ENCODE measurements around the gene KMT2C.

KMT2C gene

DNA sequence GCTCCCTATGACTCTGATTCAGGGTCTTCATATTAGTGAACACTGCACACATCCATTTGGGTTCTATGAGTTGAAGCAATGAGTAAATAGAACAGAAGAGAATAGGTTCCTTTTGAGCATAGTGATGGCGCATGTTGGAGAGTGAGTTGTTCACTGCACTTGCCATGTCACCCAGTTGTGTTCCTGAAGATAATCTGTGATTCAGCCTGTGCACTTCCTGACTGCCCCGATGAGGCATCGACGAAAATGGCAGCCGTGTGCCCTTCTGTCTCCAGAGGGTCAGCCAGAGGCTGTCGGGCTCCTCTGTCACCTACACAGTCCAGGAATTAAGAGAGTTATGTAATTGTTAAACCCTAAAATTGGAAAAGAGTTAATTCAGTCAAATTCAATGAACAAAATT, 315.6 kb downstream of the KMT2C start (continued):
- TF ChIP-seq ZBTB44 (tag by site-specific recombination; IDR thresholded peaks at IDR 0.05) (no peak), ZNF202 (tag by site-specific recombination; IDR thresholded peaks at IDR 0.05; ENCODE audit: borderline replicate concordance) (no peak), ZNF335 (tag by site-specific recombination; conservative IDR thresholded peaks at IDR 0.05) (no peak), ZNF777 (tag by site-specific recombination; IDR thresholded peaks at IDR 0.05; ENCODE audit: borderline replicate concordance) (no peak), ZNF140 (tag by site-specific recombination; IDR thresholded peaks at IDR 0.05) (no peak), ZNF76 (tag by site-specific recombination; IDR thresholded peaks at IDR 0.05; ENCODE audit: borderline replicate concordance, low read depth) (no peak)

DNA sequence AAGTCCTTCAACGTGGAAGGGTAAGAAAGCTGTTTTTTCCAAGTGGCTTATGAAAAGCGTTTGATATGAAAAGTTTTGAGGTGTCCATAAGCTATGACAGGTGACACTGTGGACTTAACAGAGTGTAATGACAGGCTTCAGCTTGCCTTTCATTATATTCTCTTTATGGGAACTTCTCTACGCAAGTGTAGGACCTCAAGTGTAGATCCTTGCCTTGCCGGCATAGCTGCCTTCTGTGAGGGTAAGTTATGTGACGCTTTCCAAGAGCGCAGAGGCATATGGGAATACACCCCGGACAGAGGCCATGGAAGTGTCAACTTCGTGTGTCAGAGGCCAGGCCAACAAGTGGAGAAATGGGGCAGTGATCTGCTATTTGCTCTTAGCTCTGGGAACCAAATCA, 318.4 kb downstream of the KMT2C start:
- ChIA-PET CTCF (interaction anchor here (0.6 kb wide), 1 partner anchor 388 kb away, joined by 3 read pairs; no protein-coding TSS in a partner anchor), POLR2A (no interaction called here)
- no peak overlapping the region for H3K4me3 ChIP-seq (ENCODE audit: low read depth, low read length)
- peaks cover 15 to 88% of the 10 kb centered on the region in 2 experiments for H3K36me3 ChIP-seq (ENCODE audit: control insufficient read depth in 2 of 2, insufficient read depth in 1 of 2, low read length in 2 of 2)
- no peak overlapping the region for H3K27ac ChIP-seq (ENCODE audit: extremely low read depth, low read depth, low read length)
- no peaks in the 10 kb centered on the region for H3K4me1 ChIP-seq (ENCODE audit: control insufficient read depth, insufficient read depth, low read length)
- H3K9me3 ChIP-seq (ENCODE audit: control insufficient read depth, insufficient read depth, low read depth, low read length) = no peaks in the 10 kb centered on the region
- no peak for TF ChIP-seq ZBTB1 (tag by site-specific recombination; IDR thresholded peaks at IDR 0.05)
- no peak for TF ChIP-seq ZNF223 (tag by site-specific recombination; IDR thresholded peaks at IDR 0.05)
- TF ChIP-seq ZNF302 (tag by site-specific recombination; IDR thresholded peaks at IDR 0.05; ENCODE audit: low read depth) = no peak
- no peak for TF ChIP-seq FEZF1 (tag by site-specific recombination; IDR thresholded peaks at IDR 0.05)
- no peak for TF ChIP-seq ZNF292 (tag by site-specific recombination; IDR thresholded peaks at IDR 0.05; ENCODE audit: borderline replicate concordance, low read depth)
- TF ChIP-seq ZNF16 (tag by site-specific recombination; IDR thresholded peaks at IDR 0.05; ENCODE audit: low read depth) = no peak
- no peak for TF ChIP-seq ZNF140 (tag by site-specific recombination; IDR thresholded peaks at IDR 0.05)
- TF ChIP-seq ZNF560 (tag by site-specific recombination; IDR thresholded peaks at IDR 0.05; ENCODE audit: borderline replicate concordance) = no peak
- TF ChIP-seq ZNF544 (tag by site-specific recombination; IDR thresholded peaks at IDR 0.05) = no peak
- TF ChIP-seq, protein P1, sequence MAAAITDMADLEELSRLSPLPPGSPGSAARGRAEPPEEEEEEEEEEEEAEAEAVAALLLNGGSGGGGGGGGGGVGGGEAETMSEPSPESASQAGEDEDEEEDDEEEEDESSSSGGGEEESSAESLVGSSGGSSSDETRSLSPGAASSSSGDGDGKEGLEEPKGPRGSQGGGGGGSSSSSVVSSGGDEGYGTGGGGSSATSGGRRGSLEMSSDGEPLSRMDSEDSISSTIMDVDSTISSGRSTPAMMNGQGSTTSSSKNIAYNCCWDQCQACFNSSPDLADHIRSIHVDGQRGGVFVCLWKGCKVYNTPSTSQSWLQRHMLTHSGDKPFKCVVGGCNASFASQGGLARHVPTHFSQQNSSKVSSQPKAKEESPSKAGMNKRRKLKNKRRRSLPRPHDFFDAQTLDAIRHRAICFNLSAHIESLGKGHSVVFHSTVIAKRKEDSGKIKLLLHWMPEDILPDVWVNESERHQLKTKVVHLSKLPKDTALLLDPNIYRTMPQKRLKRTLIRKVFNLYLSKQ (tag by site-specific recombination; IDR thresholded peaks at IDR 0.05; ENCODE audit: borderline replicate concordance) = no peak
- no peak for TF ChIP-seq ZNF394 (tag by site-specific recombination; IDR thresholded peaks at IDR 0.05; ENCODE audit: borderline replicate concordance)

DNA sequence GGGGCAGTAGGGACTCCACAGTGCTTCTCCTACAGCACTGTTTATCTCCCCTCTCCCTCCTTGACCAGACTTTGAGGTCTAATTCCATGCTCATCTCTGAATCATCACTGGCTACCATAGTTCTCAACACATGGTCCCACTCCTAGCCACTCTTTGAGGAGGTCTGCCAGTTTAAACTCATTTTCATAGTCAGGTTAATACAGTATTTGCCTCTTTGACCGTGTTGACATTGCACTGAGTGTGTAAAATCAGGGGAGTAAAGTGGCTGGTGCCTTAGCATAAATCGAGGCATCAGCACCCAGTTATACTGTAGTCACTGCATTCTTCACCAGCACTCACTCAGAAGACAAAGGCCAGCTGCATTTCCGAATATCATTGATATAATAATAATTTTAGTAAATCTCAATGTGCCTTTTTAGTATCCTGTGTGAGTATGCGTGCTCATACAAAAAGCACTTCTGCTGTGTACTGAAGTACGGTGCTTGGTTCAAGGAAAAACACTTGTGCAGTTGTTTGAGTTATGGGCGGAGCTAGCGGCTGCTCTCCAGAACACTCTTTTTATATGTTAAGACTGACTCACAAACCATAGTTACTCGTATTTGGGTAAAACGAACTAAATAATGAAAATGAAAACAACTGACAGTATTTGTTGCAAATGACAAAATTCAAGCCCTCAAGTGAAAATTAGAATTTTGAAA, 320.6 kb downstream of the KMT2C start:
- POLR2A ChIA-PET = no interaction called here
- no peaks in the 10 kb centered on the region for H3K9me3 ChIP-seq (ENCODE audit: control insufficient read depth, insufficient read depth, low read depth, low read length)
- CTCF ChIA-PET = interaction anchor here (1.4 kb wide), 1 partner anchor 38 kb away, joined by 4 read pairs; no protein-coding TSS in a partner anchor
- peaks cover 15 to 81% of the 10 kb centered on the region in 2 experiments for H3K36me3 ChIP-seq (ENCODE audit: control insufficient read depth in 2 of 2, insufficient read depth in 1 of 2, low read length in 2 of 2)
- no peaks in the 10 kb centered on the region for H3K4me1 ChIP-seq (ENCODE audit: control insufficient read depth, insufficient read depth, low read length)
- H3K4me3 ChIP-seq (ENCODE audit: low read depth, low read length) = no peak overlapping the region
- no peak overlapping the region for H3K27ac ChIP-seq (ENCODE audit: extremely low read depth, low read depth, low read length)
- TF ChIP-seq ZNF394 (tag by site-specific recombination; IDR thresholded peaks at IDR 0.05; ENCODE audit: borderline replicate concordance) = no peak
- no peak for TF ChIP-seq ZNF580 (tag by site-specific recombination; IDR thresholded peaks at IDR 0.05)
- no peak for TF ChIP-seq ZNF16 (tag by site-specific recombination; IDR thresholded peaks at IDR 0.05; ENCODE audit: low read depth)
- no peak for TF ChIP-seq ZNF274 (IDR thresholded peaks at IDR 0.05; ENCODE audit: low read length)
- no peak for TF ChIP-seq ZNF274 (tag by site-specific recombination; IDR thresholded peaks at IDR 0.05; ENCODE audit: borderline replicate concordance)
- TF ChIP-seq, protein P2, sequence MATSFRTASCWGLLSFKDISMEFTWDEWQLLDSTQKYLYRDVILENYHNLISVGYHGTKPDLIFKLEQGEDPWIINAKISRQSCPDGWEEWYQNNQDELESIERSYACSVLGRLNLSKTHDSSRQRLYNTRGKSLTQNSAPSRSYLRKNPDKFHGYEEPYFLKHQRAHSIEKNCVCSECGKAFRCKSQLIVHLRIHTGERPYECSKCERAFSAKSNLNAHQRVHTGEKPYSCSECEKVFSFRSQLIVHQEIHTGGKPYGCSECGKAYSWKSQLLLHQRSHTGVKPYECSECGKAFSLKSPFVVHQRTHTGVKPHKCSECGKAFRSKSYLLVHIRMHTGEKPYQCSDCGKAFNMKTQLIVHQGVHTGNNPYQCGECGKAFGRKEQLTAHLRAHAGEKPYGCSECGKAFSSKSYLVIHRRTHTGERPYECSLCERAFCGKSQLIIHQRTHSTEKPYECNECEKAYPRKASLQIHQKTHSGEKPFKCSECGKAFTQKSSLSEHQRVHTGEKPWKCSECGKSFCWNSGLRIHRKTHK (tag by site-specific recombination; IDR thresholded peaks at IDR 0.05) = no peak
- no peak for TF ChIP-seq ZNF140 (tag by site-specific recombination; IDR thresholded peaks at IDR 0.05)
- TF ChIP-seq ZNF623 (tag by site-specific recombination; IDR thresholded peaks at IDR 0.05) = no peak
- no peak for TF ChIP-seq ZNF426 (tag by site-specific recombination; IDR thresholded peaks at IDR 0.05)
- TF ChIP-seq ZNF37A (tag by site-specific recombination; IDR thresholded peaks at IDR 0.05) = no peak
- TF ChIP-seq ZNF302 (tag by site-specific recombination; IDR thresholded peaks at IDR 0.05; ENCODE audit: low read depth) = no peak
- TF ChIP-seq ZNF660 (tag by site-specific recombination; IDR thresholded peaks at IDR 0.05) = no peak
- TF ChIP-seq, protein P3, sequence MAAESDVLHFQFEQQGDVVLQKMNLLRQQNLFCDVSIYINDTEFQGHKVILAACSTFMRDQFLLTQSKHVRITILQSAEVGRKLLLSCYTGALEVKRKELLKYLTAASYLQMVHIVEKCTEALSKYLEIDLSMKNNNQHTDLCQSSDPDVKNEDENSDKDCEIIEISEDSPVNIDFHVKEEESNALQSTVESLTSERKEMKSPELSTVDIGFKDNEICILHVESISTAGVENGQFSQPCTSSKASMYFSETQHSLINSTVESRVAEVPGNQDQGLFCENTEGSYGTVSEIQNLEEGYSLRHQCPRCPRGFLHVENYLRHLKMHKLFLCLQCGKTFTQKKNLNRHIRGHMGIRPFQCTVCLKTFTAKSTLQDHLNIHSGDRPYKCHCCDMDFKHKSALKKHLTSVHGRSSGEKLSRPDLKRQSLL (tag by site-specific recombination; IDR thresholded peaks at IDR 0.05) = no peak
- no peak for TF ChIP-seq ZNF791 (tag by site-specific recombination; IDR thresholded peaks at IDR 0.05)
- no peak for TF ChIP-seq ZSCAN16 (tag by site-specific recombination; IDR thresholded peaks at IDR 0.05)
